RWPE2 (cell line): ENCODE data around the gene C2orf81.

Source experiments
- ATAC-seq: fragments of 200-7000 bp; cut with Tn5 transposase; 3 replicates; pipeline ENCODE4 v1.9.1; 2021; ENCODE audit warnings: low read depth
- DNase-seq: peaks from one replicate; pipeline ENCODE4 v3.0.0-alpha.2; 2020; ENCODE audit warnings: low spot score
- H3K27ac ChIP-seq: fragments of 450-650 bp; 2 replicates; pipeline ENCODE4 v1.5.1; 2017; ENCODE audit warnings: mild to moderate bottlenecking; ENCODE audit not compliant: poor library complexity, severe bottlenecking
- H3K27me3 ChIP-seq: fragments of 250-450 bp; sonication (Bioruptor Pico); 2 replicates; pipeline ENCODE4 v1.5.1; 2021; ENCODE audit warnings: mild to moderate bottlenecking, moderate library complexity; ENCODE audit not compliant: insufficient read depth, poor library complexity, severe bottlenecking
- H3K36me3 ChIP-seq: fragments of 250-450 bp; sonication (Bioruptor Pico); 2 replicates; pipeline ENCODE4 v1.5.1; 2020; ENCODE audit warnings: low read depth, mild to moderate bottlenecking, moderate library complexity
- H3K4me1 ChIP-seq: fragments of 250-450 bp; sonication (Bioruptor Pico); 2 replicates; pipeline ENCODE4 v1.5.1; 2021; ENCODE audit warnings: mild to moderate bottlenecking, moderate library complexity; ENCODE audit not compliant: insufficient read depth, poor library complexity, severe bottlenecking
- H3K4me3 ChIP-seq: fragments of 250-450 bp; sonication (Bioruptor Pico); 2 replicates; pipeline ENCODE4 v1.5.1; 2021; ENCODE audit warnings: mild to moderate bottlenecking, moderate library complexity; ENCODE audit not compliant: severe bottlenecking
- H3K9me3 ChIP-seq: fragments of 250-450 bp; sonication (Bioruptor Pico); 2 replicates; pipeline ENCODE4 v1.5.1; 2021; ENCODE audit warnings: mild to moderate bottlenecking, moderate library complexity; ENCODE audit not compliant: severe bottlenecking
- CTCF ChIP-seq: fragments of 450-650 bp; IDR thresholded peaks from one replicate; pipeline ENCODE4 v1.5.1; 2017; ENCODE audit warnings: mild to moderate bottlenecking, moderate library complexity; ENCODE audit not compliant: poor library complexity, severe bottlenecking

C2orf81 gene

DNA sequence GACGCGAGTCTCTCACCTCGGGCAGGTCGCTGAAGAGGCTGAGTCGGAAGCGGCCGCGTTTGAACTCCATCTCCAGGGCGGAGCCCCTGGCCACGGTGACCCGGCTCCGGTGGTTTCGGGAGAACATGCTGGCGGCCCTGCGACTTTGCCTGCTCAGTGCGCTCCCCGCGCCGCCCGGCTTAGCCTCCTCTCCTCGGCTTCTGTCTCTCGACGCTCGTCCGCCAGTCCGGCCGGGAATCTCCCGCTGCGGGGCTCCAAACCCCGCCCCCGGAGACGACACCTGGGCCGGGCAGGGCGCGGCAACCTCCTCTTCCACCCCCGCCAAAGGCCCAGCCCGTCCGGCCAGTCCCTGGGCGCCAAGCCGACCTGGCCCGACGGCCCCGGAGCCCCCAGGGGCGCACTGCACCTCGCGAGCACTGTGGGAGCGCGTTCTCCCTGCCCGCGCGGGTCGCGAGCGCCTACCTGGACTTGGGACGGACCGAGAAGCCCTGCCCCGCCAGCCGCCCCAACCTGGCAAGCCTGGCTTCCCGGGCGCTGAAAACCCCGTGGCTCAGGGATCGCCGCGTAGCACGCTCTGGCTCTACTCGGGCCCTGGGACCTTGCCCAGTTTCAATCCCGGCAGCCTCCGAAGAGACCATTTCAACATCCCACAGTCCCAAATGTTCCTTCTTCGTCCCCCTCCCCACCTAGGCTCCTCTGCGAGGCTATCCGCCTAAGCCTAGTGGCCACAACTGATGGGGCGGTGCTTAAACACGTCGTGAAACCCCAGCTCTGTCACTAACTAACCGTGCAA, 20.5 kb upstream of the C2orf81 start, which contains the start of gene RTKN:
Gene RTKN, minus strand, starts transcription at position 248 of the 793 bp plus-strand sequence. Its CDS starts 121 bp downstream, at position 127.
- peaks cover 16% of the 10 kb centered on the region for H3K36me3 ChIP-seq
- H3K9me3 ChIP-seq: no peaks in the 10 kb centered on the region
- H3K4me3 ChIP-seq: peak within 1 kb of the TSS; percentile 42
- peaks cover 14% of the 10 kb centered on the region for H3K4me1 ChIP-seq
- DNase-seq (peak; percentile 82), ATAC-seq (peak; percentile 63)
- TF ChIP-seq CTCF: no peak
- peak within 1 kb of the TSS; percentile 84 for H3K27ac ChIP-seq
- no peaks in the 10 kb centered on the region for H3K27me3 ChIP-seq

DNA sequence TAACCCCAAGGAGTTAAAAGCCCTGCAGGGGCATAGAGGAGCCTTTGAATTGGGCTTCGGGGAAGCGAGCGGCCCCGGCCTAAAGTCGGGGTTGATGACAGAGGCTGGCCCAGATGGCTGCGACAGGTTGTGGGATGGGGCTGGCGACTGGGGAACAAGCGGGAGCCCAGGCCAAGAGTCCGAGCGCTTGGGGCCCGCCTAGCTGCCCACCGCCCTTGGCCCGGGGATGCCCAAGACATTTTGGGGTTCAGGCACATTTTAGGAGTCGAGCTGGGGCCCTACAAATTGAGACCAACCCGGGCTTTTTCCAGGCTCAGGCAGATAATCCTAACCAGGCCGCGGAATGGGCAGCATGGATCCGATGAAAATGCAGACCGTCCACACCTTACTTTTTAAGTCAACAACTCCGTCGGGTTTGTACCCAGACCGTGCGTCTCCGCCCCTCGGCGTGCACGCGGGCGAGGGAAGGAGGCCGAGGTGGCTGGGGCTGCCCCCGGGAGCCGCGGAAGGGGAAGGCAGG, 19.8 kb upstream of the C2orf81 start:
- no peak; the same call in none of the 3 replicates for ATAC-seq
- Histone ChIP-seq H3K27ac (peak overlapping the region; percentile 84), H3K4me1 (peaks cover 14% of the 10 kb centered on the region), H3K27me3 (no peaks in the 10 kb centered on the region), H3K36me3 (peaks cover 16% of the 10 kb centered on the region), H3K4me3 (peak overlapping the region; percentile 42), H3K9me3 (no peaks in the 10 kb centered on the region)
- no peak for TF ChIP-seq CTCF
- DNase-seq: no peak

DNA sequence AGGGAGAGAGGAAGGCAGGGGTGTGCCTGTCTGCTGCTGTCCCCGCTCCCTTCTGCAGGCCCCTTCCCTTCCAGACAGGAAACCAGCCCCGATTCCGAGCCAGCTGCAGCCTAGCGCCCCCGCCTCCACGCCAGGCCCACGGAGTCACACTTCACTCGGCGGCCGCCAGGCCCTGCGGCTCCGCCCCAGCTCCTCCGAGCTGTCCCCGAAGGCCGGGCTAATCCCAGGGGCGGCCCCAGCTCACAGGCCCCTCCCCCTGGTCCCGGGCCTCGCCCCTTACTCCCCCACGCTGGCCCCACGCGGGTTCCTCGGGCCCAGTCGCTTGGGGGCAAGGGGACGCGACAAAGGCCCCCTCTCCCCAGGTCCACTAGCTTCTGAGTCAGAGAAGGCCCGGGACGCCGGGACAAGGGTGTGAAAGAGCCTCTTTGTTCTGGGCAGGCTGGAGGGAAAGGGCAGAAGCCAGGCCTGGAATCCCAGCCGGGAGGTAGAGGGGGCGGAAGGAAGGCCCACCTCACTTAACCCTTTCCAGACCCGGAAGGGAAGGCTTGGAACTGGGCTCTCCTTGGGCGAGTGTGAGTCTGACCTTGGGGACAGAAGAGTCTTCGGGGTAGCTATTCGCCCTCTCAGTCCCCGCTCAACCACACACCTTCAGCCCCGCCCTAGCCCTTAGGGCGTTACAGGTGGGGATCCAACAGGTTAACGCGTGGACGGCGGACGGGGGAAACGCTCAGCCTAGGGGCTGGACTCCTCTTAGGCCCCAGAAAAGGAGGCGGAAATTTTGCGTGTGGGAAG, 19.2 kb upstream of the C2orf81 start:
- H3K27me3 ChIP-seq: no peaks in the 10 kb centered on the region
- ATAC-seq: peak; percentile 80
- no peak for DNase-seq
- peak overlapping the region; percentile 42 for H3K4me3 ChIP-seq
- H3K9me3 ChIP-seq: no peaks in the 10 kb centered on the region
- peaks cover 14% of the 10 kb centered on the region for H3K4me1 ChIP-seq
- H3K27ac ChIP-seq: peak overlapping the region; percentile 84
- peak; percentile 16 for TF ChIP-seq CTCF
- H3K36me3 ChIP-seq: peaks cover 20% of the 10 kb centered on the region

- ATAC-seq (peak; percentile 9; the same call in 1 of the 3 replicates), DNase-seq (no peak)
Observed at GRCh38 chr2:74439803-74440377, 18.5 kb upstream of the C2orf81 start.

More at GRCh38 chr2:74439803-74440377, 18.5 kb upstream of the C2orf81 start:
- Histone ChIP-seq H3K4me3 (peak overlapping the region; percentile 42), H3K9me3 (no peaks in the 10 kb centered on the region), H3K27ac (peak overlapping the region; percentile 84), H3K4me1 (peaks cover 14% of the 10 kb centered on the region), H3K27me3 (no peaks in the 10 kb centered on the region), H3K36me3 (peaks cover 27% of the 10 kb centered on the region)
- TF ChIP-seq CTCF: no peak
